GM12875 (cell line): ENCODE measurements around the gene DENND10.
A peak's percentile ranks its signal among the peaks of the same experiment; 100 is the strongest.

ENCODE experiments used
- H3K4me3 ChIP-seq: one replicate; pipeline ENCODE4 v1.5.1; 2011; ENCODE audit warnings: low read depth, low read length, control low read depth
- TF ChIP-seq, protein P1 (sequence below): IDR thresholded peaks from 2 replicates; pipeline ENCODE4 v1.5.1; 2011; ENCODE audit warnings: low read depth, mild to moderate bottlenecking, control low read depth, inconsistent platforms, low read length, moderate library complexity, borderline replicate concordance; ENCODE audit not compliant: insufficient read depth

Gene DENND10, protein sequence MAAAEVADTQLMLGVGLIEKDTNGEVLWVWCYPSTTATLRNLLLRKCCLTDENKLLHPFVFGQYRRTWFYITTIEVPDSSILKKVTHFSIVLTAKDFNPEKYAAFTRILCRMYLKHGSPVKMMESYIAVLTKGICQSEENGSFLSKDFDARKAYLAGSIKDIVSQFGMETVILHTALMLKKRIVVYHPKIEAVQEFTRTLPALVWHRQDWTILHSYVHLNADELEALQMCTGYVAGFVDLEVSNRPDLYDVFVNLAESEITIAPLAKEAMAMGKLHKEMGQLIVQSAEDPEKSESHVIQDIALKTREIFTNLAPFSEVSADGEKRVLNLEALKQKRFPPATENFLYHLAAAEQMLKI

DNA sequence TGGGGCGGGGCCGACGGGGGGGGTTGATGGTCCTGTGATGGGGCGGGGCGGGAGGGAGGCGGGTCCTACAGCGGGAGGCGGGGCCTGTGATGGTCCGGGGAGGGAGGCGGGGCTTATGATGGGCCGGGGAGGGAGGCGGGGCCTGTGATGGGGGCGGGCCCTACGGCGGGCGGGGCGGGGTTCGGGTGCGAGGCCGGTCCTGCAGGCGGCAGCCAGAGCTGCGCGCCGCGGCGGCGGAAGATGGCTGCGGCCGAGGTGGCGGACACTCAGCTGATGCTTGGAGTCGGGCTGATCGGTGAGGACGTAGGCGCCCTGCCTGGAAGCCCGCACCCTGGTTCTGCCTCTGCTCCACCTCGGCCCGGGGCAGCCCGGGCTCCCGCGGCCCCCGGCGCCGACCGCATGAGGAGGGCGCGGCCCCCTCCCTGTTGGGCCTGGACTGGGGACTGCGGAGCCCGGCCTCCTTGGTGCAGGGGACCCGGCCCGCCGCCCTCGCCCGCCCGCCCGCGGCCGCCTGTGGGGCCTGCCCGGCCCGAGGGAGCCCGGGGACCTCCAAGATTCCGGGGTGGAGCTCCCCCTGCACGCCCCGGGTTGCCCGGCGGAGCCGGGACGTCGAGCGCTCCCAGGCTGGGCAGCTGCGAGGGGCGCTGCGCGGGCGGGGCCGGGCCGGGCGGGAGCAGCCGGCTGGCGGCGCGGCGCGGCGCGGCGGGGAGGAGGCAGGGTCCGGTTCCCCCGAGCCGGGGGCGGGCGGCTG is at the start of gene DENND10:
Gene DENND10 (plus strand): TSS at position 211 of the 751 bp plus-strand sequence. CDS start 30 bp downstream, at position 241.
- TF ChIP-seq, protein P1, sequence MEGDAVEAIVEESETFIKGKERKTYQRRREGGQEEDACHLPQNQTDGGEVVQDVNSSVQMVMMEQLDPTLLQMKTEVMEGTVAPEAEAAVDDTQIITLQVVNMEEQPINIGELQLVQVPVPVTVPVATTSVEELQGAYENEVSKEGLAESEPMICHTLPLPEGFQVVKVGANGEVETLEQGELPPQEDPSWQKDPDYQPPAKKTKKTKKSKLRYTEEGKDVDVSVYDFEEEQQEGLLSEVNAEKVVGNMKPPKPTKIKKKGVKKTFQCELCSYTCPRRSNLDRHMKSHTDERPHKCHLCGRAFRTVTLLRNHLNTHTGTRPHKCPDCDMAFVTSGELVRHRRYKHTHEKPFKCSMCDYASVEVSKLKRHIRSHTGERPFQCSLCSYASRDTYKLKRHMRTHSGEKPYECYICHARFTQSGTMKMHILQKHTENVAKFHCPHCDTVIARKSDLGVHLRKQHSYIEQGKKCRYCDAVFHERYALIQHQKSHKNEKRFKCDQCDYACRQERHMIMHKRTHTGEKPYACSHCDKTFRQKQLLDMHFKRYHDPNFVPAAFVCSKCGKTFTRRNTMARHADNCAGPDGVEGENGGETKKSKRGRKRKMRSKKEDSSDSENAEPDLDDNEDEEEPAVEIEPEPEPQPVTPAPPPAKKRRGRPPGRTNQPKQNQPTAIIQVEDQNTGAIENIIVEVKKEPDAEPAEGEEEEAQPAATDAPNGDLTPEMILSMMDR = no peak
- H3K4me3 ChIP-seq = peak within 1 kb of the TSS; percentile 88

DNA sequence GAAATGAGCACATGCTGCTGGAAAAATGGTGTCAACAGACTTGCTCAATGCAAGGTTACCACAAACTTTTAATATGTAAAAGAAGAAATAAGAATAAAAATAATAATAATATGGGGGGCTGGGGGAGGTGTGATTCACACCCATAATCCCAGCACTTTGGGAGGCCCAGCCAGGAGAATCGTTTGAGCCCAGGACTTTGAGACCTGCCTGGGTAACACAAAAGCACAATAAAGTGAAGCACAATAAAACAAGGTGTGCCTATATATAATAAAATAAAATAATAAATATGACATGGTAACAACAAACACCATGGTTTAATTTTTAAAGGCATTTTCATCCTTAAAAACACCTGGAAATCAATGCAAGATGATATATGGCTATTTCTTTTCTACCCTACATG is 48.4 kb upstream of the DENND10 start:
- TF ChIP-seq, protein P1 = no peak
- no peak overlapping the region for H3K4me3 ChIP-seq

DNA sequence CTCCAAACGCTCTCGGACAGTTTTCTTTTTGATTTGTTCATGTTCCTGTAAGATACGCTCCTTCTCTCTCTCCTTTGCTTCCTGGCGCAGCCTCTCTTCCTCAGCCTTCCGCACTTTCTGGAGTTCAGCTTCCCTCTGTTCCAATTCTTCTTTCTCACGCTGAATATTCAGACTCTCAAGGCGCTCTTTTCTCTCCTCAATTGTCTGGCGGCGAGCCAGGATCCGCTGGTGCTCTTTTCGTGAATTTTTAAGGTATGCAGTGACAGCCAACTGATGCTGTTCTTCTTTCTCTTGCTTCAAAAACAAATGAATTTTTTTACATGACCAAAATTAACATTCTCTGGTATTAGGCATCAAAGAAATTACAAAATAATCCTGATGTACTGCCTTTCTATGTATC is 45.9 kb upstream of the DENND10 start:
- TF ChIP-seq, protein P1 = no peak

DNA sequence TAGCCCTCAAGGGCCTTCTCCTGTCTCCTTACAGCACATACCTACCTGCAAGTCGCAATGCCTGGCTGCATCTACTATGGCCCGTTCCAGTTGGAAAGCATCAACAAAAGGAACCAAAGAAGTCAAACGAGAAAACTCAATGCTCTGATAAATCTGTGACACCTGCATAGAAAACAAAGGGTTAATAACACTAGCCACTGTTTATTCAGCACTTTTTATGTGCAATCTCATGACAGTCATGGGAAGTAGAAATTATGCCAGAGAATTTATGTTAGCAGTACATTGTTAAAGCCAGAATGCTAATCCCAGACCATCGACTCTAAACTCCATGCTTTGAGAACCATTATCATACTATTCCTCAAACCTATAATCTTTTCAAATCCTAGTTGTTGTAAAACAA is 44.4 kb upstream of the DENND10 start:
- H3K4me3 ChIP-seq = no peak overlapping the region
- TF ChIP-seq, protein P1 = no peak

More for the DNA sequence above, 45.9 kb upstream of the DENND10 start:
- H3K4me3 ChIP-seq = no peak overlapping the region

DNA sequence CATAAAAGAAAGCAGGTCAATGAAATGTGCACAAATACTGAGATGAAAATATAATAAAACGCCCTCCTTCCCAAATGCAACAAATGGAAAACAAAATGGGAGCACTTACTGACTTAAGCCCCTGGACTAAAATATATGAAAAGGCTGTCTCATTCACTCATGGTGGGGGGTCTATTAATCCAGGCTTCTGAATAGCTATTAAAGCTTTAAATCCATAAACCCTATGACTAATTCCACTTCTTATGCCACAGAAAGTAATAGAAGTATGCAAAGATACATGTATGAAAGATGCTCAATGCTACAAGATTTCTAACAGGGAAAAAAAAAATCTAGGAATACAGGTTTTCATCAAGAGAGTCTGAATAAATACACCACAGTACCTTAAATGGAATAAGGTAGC is 43.8 kb upstream of the DENND10 start:
- TF ChIP-seq, protein P1 = no peak
- H3K4me3 ChIP-seq = no peak overlapping the region

DNA sequence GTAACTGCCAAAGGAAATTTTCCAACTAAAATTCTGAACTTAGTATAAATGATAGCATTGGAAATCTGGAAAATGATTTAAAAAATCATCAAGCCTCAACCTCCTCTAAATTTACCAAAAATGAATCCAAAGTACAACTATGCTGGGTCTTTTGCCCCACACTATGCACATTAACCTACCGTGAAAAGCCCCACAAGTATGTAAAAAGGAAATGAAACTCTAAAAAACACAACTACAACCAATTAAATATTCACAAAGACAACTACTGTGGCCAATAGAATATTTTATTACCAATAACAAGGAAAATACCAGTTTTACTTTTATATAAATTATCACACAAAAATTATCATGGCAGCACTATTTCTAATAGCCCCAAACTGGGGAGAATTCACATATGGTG is 42.6 kb upstream of the DENND10 start:
- TF ChIP-seq, protein P1 = no peak
- no peak overlapping the region for H3K4me3 ChIP-seq
